ENCODE measurements around the gene STXBP1. TPM values are rescaled to one million over a fixed set of nuclear protein-coding genes. Genes with fewer than 3 reads are reported as not detected.

STXBP1 gene
- total RNA-seq, 1 donor = 19.9 TPM

GRCh38 chr9:127707766-127708165 lies 95.7 kb downstream of the STXBP1 start:
- Histone ChIP-seq H3K27ac (ENCODE audit: low read depth, low read length) (no peak overlapping the region), H3K79me2 (ENCODE audit: insufficient read depth, low read length) (peaks cover 2% of the 10 kb centered on the region), H3K36me3 (ENCODE audit: insufficient read depth, low read length) (no peaks in the 10 kb centered on the region), H3K9me3 (ENCODE audit: low read depth, low read length) (no peaks in the 10 kb centered on the region), H3K4me1 (ENCODE audit: insufficient read depth, low read length) (no peaks in the 10 kb centered on the region), H2AFZ (ENCODE audit: low read length) (no peak overlapping the region), H3K27me3 (ENCODE audit: insufficient read depth, low read length) (no peaks in the 10 kb centered on the region), H3K4me2 (ENCODE audit: insufficient read depth, low read length) (no peak overlapping the region), H4K20me1 (ENCODE audit: insufficient read depth, low read length) (peaks cover 4% of the 10 kb centered on the region), H3K4me3 (ENCODE audit: insufficient read depth, low read length) (no peak overlapping the region)
- DNase-seq (ENCODE audit: insufficient read length, low spot score, missing footprints) = peak; percentile 32
- TF ChIP-seq CTCF (IDR thresholded peaks at IDR 0.05; ENCODE audit: extremely low read depth, low read depth, low read length) = no peak

GRCh38 chr9:127708952-127709587 lies 97.0 kb downstream of the STXBP1 start:
- peaks cover 11% of the 10 kb centered on the region for H4K20me1 ChIP-seq (ENCODE audit: insufficient read depth, low read length)
- H3K36me3 ChIP-seq (ENCODE audit: insufficient read depth, low read length) = no peaks in the 10 kb centered on the region
- no peak overlapping the region for H3K27ac ChIP-seq (ENCODE audit: low read depth, low read length)
- H3K9me3 ChIP-seq (ENCODE audit: low read depth, low read length) = no peaks in the 10 kb centered on the region
- peaks cover 6% of the 10 kb centered on the region for H3K79me2 ChIP-seq (ENCODE audit: insufficient read depth, low read length)
- no peaks in the 10 kb centered on the region for H3K27me3 ChIP-seq (ENCODE audit: insufficient read depth, low read length)
- peak; percentile 29 for DNase-seq (ENCODE audit: insufficient read length, low spot score, missing footprints)
- no peaks in the 10 kb centered on the region for H3K4me1 ChIP-seq (ENCODE audit: insufficient read depth, low read length)
- H3K4me2 ChIP-seq (ENCODE audit: insufficient read depth, low read length) = no peak overlapping the region
- TF ChIP-seq CTCF (IDR thresholded peaks at IDR 0.05; ENCODE audit: extremely low read depth, low read depth, low read length) = no peak
- H3K4me3 ChIP-seq (ENCODE audit: insufficient read depth, low read length) = no peak overlapping the region
- H2AFZ ChIP-seq (ENCODE audit: low read length) = no peak overlapping the region

- no peak overlapping the region for H3K4me2 ChIP-seq (ENCODE audit: insufficient read depth, low read length)
- peak; percentile 54 for DNase-seq (ENCODE audit: insufficient read length, low spot score, missing footprints)
- H3K36me3 ChIP-seq (ENCODE audit: insufficient read depth, low read length) = no peaks in the 10 kb centered on the region
- no peak for TF ChIP-seq CTCF (IDR thresholded peaks at IDR 0.05; ENCODE audit: extremely low read depth, low read depth, low read length)
- H2AFZ ChIP-seq (ENCODE audit: low read length) = no peak overlapping the region
- peaks cover 17% of the 10 kb centered on the region for H3K79me2 ChIP-seq (ENCODE audit: insufficient read depth, low read length)
- H3K9me3 ChIP-seq (ENCODE audit: low read depth, low read length) = no peaks in the 10 kb centered on the region
- H3K4me1 ChIP-seq (ENCODE audit: insufficient read depth, low read length) = peaks cover 5% of the 10 kb centered on the region
- H4K20me1 ChIP-seq (ENCODE audit: insufficient read depth, low read length) = peaks cover 15% of the 10 kb centered on the region
- H3K27ac ChIP-seq (ENCODE audit: low read depth, low read length) = no peak overlapping the region
- no peak overlapping the region for H3K4me3 ChIP-seq (ENCODE audit: insufficient read depth, low read length)
- no peaks in the 10 kb centered on the region for H3K27me3 ChIP-seq (ENCODE audit: insufficient read depth, low read length)
Measured at GRCh38 chr9:127710204-127710783, 98.2 kb downstream of the STXBP1 start.

- Histone ChIP-seq H3K36me3 (ENCODE audit: insufficient read depth, low read length) (no peaks in the 10 kb centered on the region), H3K27me3 (ENCODE audit: insufficient read depth, low read length) (no peaks in the 10 kb centered on the region), H2AFZ (ENCODE audit: low read length) (no peak overlapping the region), H3K4me2 (ENCODE audit: insufficient read depth, low read length) (no peak overlapping the region), H3K4me1 (ENCODE audit: insufficient read depth, low read length) (peaks cover 9% of the 10 kb centered on the region), H3K27ac (ENCODE audit: low read depth, low read length) (no peak overlapping the region), H3K79me2 (ENCODE audit: insufficient read depth, low read length) (peaks cover 17% of the 10 kb centered on the region), H3K9me3 (ENCODE audit: low read depth, low read length) (no peaks in the 10 kb centered on the region), H4K20me1 (ENCODE audit: insufficient read depth, low read length) (peaks cover 15% of the 10 kb centered on the region), H3K4me3 (ENCODE audit: insufficient read depth, low read length) (no peak overlapping the region)
- no peak for TF ChIP-seq CTCF (IDR thresholded peaks at IDR 0.05; ENCODE audit: extremely low read depth, low read depth, low read length)
- DNase-seq (ENCODE audit: insufficient read length, low spot score, missing footprints) = peak; percentile 86
Measured at GRCh38 chr9:127711226-127711701, 99.2 kb downstream of the STXBP1 start.
